ENCODE results near the gene IL17A. TPM values are rescaled to one million over a fixed set of nuclear protein-coding genes. Genes with fewer than 3 reads are reported as not detected.

IL17A gene
- total RNA-seq, 4 donors from 2014 or later: not detected

- Histone ChIP-seq H3K36me3 (no peaks in the 10 kb centered on the region), H3K9me3 (no peaks in the 10 kb centered on the region), H3K4me1 (no peaks in the 10 kb centered on the region), H3K4me3 (no peak overlapping the region), H3K27me3 (no peaks in the 10 kb centered on the region), H3K27ac (no peak overlapping the region)
- intact Hi-C loops (cut with DNase I; ENCODE audit: low total_unique reads) (no loop called here), in situ Hi-C loops (cut with MboI; ENCODE audit: low sequenced_read_pairs in 4 of 4) (no loop called here)
- TF ChIP-seq POLR2A (IDR thresholded peaks at IDR 0.05): no peak
- TF ChIP-seq, protein P1, sequence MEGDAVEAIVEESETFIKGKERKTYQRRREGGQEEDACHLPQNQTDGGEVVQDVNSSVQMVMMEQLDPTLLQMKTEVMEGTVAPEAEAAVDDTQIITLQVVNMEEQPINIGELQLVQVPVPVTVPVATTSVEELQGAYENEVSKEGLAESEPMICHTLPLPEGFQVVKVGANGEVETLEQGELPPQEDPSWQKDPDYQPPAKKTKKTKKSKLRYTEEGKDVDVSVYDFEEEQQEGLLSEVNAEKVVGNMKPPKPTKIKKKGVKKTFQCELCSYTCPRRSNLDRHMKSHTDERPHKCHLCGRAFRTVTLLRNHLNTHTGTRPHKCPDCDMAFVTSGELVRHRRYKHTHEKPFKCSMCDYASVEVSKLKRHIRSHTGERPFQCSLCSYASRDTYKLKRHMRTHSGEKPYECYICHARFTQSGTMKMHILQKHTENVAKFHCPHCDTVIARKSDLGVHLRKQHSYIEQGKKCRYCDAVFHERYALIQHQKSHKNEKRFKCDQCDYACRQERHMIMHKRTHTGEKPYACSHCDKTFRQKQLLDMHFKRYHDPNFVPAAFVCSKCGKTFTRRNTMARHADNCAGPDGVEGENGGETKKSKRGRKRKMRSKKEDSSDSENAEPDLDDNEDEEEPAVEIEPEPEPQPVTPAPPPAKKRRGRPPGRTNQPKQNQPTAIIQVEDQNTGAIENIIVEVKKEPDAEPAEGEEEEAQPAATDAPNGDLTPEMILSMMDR (IDR thresholded peaks at IDR 0.05 in 4 of 5, conservative IDR thresholded peaks at IDR 0.05 in 1 of 5): no peak
- ATAC-seq (no peak), DNase-seq (no peak)
Measured at GRCh38 chr6:52215787-52216186, 29.6 kb downstream of the IL17A start.

DNA sequence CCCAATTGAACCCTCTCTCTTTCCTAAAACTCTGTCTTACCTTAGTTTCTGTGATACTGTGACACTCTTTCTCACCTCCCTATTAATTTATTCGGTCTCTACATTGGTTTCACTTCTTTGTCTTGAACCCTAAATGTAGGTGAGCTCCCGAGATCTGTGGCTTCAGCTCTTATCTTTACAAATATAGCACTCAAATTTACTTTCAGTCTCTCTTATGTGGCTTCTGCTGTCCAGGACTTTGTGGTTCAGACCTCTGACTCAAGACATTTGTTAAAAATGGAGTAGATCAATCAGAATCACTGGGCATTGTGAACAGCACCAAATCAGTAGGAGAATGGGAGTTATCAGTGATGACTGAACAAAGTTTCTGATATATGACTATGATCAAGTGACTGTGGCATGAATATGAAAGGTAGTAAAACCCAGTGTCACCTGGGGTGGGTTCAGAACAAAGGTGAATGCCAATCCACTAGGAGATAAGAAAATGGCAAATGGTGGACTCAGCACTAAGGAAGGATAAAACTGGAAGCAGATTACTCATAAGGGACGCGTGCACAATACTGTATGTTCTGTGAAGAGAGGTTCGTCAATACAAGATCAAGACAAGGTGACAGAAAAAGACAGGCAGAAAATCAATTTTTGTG is 30.9 kb downstream of the IL17A start:
- Histone ChIP-seq H3K27ac (no peak overlapping the region), H3K36me3 (no peaks in the 10 kb centered on the region), H3K27me3 (no peaks in the 10 kb centered on the region), H3K4me3 (no peak overlapping the region), H3K9me3 (no peaks in the 10 kb centered on the region), H3K4me1 (no peaks in the 10 kb centered on the region)
- TF ChIP-seq POLR2A (IDR thresholded peaks at IDR 0.05): no peak
- TF ChIP-seq, protein P1 (IDR thresholded peaks at IDR 0.05 in 4 of 5, conservative IDR thresholded peaks at IDR 0.05 in 1 of 5): no peak
- intact Hi-C loops (cut with DNase I; ENCODE audit: low total_unique reads): no loop called here
- DNase-seq: no peak
- ATAC-seq: no peak
- in situ Hi-C loops (cut with MboI; ENCODE audit: low sequenced_read_pairs in 4 of 4): no loop called here

GRCh38 chr6:52217761-52218160 is 31.6 kb downstream of the IL17A start:
- Histone ChIP-seq H3K4me3 (no peak overlapping the region), H3K9me3 (no peaks in the 10 kb centered on the region), H3K27ac (no peak overlapping the region), H3K36me3 (no peaks in the 10 kb centered on the region), H3K4me1 (no peaks in the 10 kb centered on the region), H3K27me3 (no peaks in the 10 kb centered on the region)
- no peak for TF ChIP-seq POLR2A (IDR thresholded peaks at IDR 0.05)
- TF ChIP-seq, protein P1 (IDR thresholded peaks at IDR 0.05 in 4 of 5, conservative IDR thresholded peaks at IDR 0.05 in 1 of 5): no peak
- intact Hi-C loops (cut with DNase I; ENCODE audit: low total_unique reads) (no loop called here), in situ Hi-C loops (cut with MboI; ENCODE audit: low sequenced_read_pairs in 4 of 4) (no loop called here)
- no peak for ATAC-seq
- no peak for DNase-seq

DNA sequence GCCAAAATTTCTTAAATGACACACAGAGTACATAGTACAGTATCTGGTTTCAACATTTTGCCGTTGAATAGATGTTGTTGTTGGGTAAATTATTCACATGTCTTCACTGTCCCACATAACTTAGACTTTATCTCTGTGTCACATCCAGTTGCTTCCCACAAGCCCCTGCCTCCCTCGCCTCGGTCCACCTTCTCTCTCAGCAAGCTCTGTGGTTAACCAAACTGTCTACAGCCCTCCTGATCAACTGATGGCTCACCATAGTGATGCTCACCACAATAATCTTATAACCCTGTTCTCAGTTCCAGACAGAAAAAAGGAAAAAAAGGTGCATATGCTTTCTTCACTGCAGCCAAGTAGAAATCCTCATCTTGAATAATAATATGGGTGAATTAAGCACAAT is 35.1 kb downstream of the IL17A start:
- Histone ChIP-seq H3K27me3 (no peaks in the 10 kb centered on the region), H3K9me3 (no peaks in the 10 kb centered on the region), H3K27ac (no peak overlapping the region), H3K36me3 (no peaks in the 10 kb centered on the region), H3K4me1 (no peaks in the 10 kb centered on the region), H3K4me3 (no peak overlapping the region)
- intact Hi-C loops (cut with DNase I; ENCODE audit: low total_unique reads) (no loop called here), in situ Hi-C loops (cut with MboI; ENCODE audit: low sequenced_read_pairs in 4 of 4) (no loop called here)
- no peak for ATAC-seq
- TF ChIP-seq, protein P1 (IDR thresholded peaks at IDR 0.05 in 4 of 5, conservative IDR thresholded peaks at IDR 0.05 in 1 of 5): no peak
- TF ChIP-seq POLR2A (IDR thresholded peaks at IDR 0.05): no peak
- DNase-seq: no peak

GRCh38 chr6:52227495-52227894 is 41.3 kb downstream of the IL17A start:
- no peak for ATAC-seq
- no peak overlapping the region for H3K4me3 ChIP-seq
- no peak overlapping the region for H3K27ac ChIP-seq
- H3K27me3 ChIP-seq: no peaks in the 10 kb centered on the region
- in situ Hi-C loops (cut with MboI; ENCODE audit: low sequenced_read_pairs in 4 of 4) (no loop called here), intact Hi-C loops (cut with DNase I; ENCODE audit: low total_unique reads) (no loop called here)
- DNase-seq: no peak
- no peak for TF ChIP-seq POLR2A (IDR thresholded peaks at IDR 0.05)
- TF ChIP-seq, protein P1 (IDR thresholded peaks at IDR 0.05 in 4 of 5, conservative IDR thresholded peaks at IDR 0.05 in 1 of 5): no peak
- H3K9me3 ChIP-seq: no peaks in the 10 kb centered on the region
- no peaks in the 10 kb centered on the region for H3K4me1 ChIP-seq
- H3K36me3 ChIP-seq: no peaks in the 10 kb centered on the region
